Measurements from ENCODE around the gene ZSCAN30. TPM values are rescaled to one million over a fixed set of nuclear protein-coding genes. Genes with fewer than 3 reads are reported as not detected.

Gene ZSCAN30
- total RNA-seq, 1 experiment from 2014 or later = 12.1 TPM

GRCh38 chr18:35296060-35296459 is 6.0 kb upstream of the ZSCAN30 start:
- POLR2A ChIA-PET = no interaction called here
- no peak for TF ChIP-seq SIN3A (IDR thresholded peaks at IDR 0.05; ENCODE audit: borderline replicate concordance, insufficient read depth, low read depth, low read length)
- no peak for TF ChIP-seq TCF7L2 (IDR thresholded peaks at IDR 0.05; ENCODE audit: low read depth, low read length)
- no peak for TF ChIP-seq POLR2AphosphoS5 (IDR thresholded peaks at IDR 0.05; ENCODE audit: low read depth, low read length)
- TF ChIP-seq CTCF (IDR thresholded peaks at IDR 0.05) = no peak
- TF ChIP-seq REST (IDR thresholded peaks at IDR 0.05; ENCODE audit: insufficient read depth in 1 of 2, low read depth in 2 of 2, low read length in 1 of 2) = no peak
- ATAC-seq (no peak), DNase-seq (ENCODE audit: low read depth, low spot score) (no peak)
- CTCF ChIA-PET = no interaction called here
- no peaks in the 10 kb centered on the region for H3K27me3 ChIP-seq (ENCODE audit: control insufficient read depth, insufficient read depth, low read length)
- no peaks in the 10 kb centered on the region; the same call in 1 of the 2 replicates for H3K36me3 ChIP-seq (ENCODE audit: control insufficient read depth, insufficient read depth, low read length)
- intact Hi-C loops (cut with micrococcal nuclease; ENCODE audit: unreplicated experiment) = no loop called here
- no peak overlapping the region for H3K4me3 ChIP-seq (ENCODE audit: low read depth in 2 of 2, low read length in 2 of 2)
- no peaks in the 10 kb centered on the region for H3K4me1 ChIP-seq (ENCODE audit: control insufficient read depth, insufficient read depth, low read length)
- H3K9me3 ChIP-seq (ENCODE audit: control insufficient read depth, insufficient read depth, low read depth, low read length) = peaks cover 43% of the 10 kb centered on the region
- no peak overlapping the region for H3K27ac ChIP-seq (ENCODE audit: low read length)
- BruUV-seq (replicated peaks) = no TSS peak
- in situ Hi-C loops (cut with HindIII; ENCODE audit: low pct_unique_long_range_greater_than_20kb, low sequenced_read_pairs) = no loop called here

- ATAC-seq = no peak
- no peak for TF ChIP-seq TCF7L2 (IDR thresholded peaks at IDR 0.05; ENCODE audit: low read depth, low read length)
- no peak for TF ChIP-seq POLR2AphosphoS5 (IDR thresholded peaks at IDR 0.05; ENCODE audit: low read depth, low read length)
- no peak for TF ChIP-seq CTCF (IDR thresholded peaks at IDR 0.05)
- TF ChIP-seq SIN3A (IDR thresholded peaks at IDR 0.05; ENCODE audit: borderline replicate concordance, insufficient read depth, low read depth, low read length) = no peak
- TF ChIP-seq REST (IDR thresholded peaks at IDR 0.05; ENCODE audit: insufficient read depth in 1 of 2, low read depth in 2 of 2, low read length in 1 of 2) = no peak
- CTCF ChIA-PET = no interaction called here
- H3K4me1 ChIP-seq (ENCODE audit: control insufficient read depth, insufficient read depth, low read length) = no peaks in the 10 kb centered on the region
- in situ Hi-C loops (cut with HindIII; ENCODE audit: low pct_unique_long_range_greater_than_20kb, low sequenced_read_pairs) = no loop called here
- BruUV-seq (replicated peaks) = no TSS peak
- H3K9me3 ChIP-seq (ENCODE audit: control insufficient read depth, insufficient read depth, low read depth, low read length) = peaks cover 35% of the 10 kb centered on the region; the same call in 1 of the 2 replicates
- H3K4me3 ChIP-seq (ENCODE audit: low read depth in 2 of 2, low read length in 2 of 2) = peak overlapping the region; percentile 89 to 90
- H3K27me3 ChIP-seq (ENCODE audit: control insufficient read depth, insufficient read depth, low read length) = no peaks in the 10 kb centered on the region
- DNase-seq (ENCODE audit: low read depth, low spot score) = no peak
- intact Hi-C loops (cut with micrococcal nuclease; ENCODE audit: unreplicated experiment) = no loop called here
- H3K27ac ChIP-seq (ENCODE audit: low read length) = peak overlapping the region; percentile 95
- H3K36me3 ChIP-seq (ENCODE audit: control insufficient read depth, insufficient read depth, low read length) = peaks cover 6% of the 10 kb centered on the region
- POLR2A ChIA-PET = no interaction called here
Measured at GRCh38 chr18:35291166-35291565, 1.1 kb upstream of the ZSCAN30 start.

Data from Panc1 (cell line).